Measurements from ENCODE around the gene RABGAP1L.

The RABGAP1L gene

DNA sequence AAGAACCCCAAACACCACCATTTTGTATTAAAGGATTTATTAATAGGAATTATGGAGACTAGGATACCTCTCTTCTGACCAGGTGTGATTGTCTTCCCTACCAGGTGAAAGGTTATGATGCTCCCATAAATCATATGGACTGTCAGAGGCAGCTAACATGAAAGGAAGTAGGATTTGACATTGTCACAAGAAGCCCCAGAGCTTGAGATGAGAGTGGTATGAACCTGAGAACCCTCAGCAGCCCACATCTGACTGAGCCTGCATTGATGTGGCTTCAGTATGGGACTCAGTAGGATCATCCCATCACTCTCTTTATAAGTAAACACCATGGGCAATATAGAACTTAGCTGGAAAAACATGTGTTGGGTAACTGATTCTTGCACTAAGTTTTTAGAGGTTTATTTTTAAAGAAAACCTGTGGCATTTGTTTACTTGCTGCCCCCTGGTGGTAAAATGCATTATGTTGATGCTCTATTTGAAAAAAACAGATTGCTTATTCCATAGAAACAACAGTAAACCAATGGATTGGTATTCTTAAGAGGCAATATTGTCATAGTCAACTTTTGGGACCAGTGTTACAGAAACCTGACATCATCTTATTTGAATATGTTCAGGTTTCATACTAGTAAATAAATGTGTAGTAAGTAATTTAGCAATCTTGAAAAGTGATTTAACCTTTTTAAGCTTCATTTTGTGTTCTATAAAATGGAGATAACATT lies 823.8 kb downstream of the RABGAP1L start:
- peak; percentile 47 for DNase-seq

DNA sequence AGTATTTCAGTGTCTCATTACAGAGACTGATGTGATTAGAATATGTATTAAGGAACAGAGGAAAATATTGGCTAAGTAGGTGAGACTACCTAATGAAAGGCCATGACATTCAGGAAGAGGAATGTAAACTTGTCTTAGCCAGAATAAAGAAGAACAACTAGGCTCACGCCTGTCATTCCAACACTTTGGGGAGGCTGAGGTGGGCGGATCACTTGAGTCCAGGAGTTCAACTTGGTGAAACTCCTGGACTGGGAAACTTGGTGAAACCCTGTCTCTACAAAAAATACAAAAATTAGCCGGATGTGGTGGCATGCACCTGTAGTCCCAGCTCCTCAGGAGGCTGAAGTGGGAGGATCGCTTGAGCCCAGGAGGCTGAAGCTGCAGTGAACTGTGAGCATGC lies 825.6 kb downstream of the RABGAP1L start:
- no peak for DNase-seq

GRCh38 chr1:174988539-174988938 lies 829.2 kb downstream of the RABGAP1L start:
- no peak for DNase-seq

DNA sequence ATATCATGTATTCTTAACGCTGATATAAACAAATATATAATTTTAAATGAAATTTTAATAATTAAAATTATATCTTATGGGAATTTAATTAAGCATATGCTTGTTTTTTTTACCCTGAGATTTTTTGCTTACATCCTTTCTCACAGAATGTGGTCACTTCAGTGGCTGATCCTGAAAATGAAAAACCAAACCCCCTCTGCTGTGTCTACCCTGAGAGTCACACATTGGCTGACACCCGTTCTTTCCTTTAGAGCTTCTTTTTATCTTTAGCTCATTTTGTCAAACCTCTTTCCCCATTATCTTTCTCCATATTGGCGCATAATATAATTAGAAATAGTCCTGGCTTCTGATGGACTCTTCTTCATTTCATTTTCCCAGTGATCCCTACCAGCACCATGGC lies 829.7 kb downstream of the RABGAP1L start:
- DNase-seq = no peak

DNA sequence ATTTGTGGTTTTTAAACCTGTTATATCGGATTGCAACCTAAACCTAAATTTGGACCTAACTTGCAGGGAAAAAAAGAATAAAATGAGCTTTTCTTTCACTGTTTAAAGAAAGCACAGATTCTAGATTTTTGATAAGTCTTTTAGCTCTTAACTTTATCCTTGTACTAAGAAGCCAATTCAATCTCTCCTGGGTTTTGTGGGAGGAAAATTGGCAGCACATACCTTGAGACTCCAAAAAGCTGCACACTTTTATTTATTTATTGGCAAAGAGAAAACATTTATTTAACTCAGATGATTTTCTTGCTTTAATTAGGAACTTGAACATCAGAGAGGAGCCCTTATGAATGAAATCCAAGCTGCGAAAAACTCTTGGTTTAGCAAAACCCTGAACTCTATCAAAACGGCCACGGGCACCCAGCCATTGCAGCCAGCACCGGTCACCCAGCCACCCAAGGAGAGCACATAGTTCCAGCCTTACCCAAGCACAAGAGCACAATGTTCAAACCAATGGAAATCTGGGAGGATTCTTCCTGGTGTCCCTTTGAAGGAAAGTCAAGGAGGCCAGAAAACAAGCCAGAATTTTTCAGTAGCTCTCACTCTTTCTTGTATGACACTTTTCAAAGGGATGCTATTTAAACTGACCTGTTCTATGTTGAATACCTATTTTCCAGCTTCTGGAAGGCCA lies 830.4 kb downstream of the RABGAP1L start:
- DNase-seq = peak; percentile 14

GRCh38 chr1:174990382-174990999 lies 831.2 kb downstream of the RABGAP1L start:
- peak; percentile 55 for DNase-seq

GRCh38 chr1:174991473-174991872 lies 832.2 kb downstream of the RABGAP1L start:
- no peak for DNase-seq

DNA sequence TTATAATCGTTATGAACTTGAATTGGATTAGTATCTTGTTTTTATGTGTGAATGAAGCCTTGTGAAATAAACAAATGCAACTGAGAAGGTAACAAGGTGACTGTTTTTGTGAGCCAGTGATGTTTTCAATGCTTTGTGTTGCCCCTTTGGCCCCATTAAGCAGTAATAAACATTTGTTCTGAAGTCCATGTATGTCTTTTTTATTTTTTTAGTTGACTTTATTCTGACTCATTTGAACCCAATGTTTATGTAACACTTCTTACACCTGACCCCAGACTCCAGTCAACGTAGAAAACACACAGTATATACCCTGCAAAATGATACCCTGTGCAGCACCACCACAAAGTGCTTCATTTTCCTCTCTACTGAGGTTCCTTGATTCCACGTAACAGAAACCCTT lies 835.8 kb downstream of the RABGAP1L start:
- no peak for DNase-seq

DNA sequence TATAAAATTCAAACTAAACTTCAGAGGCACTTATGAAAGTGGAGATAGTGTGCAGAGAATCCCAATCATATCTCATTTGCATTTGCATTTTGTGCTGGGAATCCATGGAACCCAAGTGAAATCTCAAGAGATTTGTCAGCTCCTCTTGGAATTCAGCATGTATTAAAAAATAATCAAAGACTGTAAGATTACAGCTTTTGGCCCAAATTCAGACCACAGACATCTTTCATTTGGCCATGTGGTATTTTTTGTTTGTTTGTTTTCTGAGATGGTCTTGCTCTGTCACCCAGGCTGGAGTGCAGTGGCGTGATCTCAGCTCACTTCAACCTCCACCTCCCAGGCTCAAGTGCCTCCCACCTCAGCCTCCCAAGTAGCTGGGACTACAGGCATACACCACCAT lies 836.6 kb downstream of the RABGAP1L start:
- no peak for DNase-seq

GRCh38 chr1:174996476-174996875 lies 837.2 kb downstream of the RABGAP1L start:
- DNase-seq = no peak

DNA sequence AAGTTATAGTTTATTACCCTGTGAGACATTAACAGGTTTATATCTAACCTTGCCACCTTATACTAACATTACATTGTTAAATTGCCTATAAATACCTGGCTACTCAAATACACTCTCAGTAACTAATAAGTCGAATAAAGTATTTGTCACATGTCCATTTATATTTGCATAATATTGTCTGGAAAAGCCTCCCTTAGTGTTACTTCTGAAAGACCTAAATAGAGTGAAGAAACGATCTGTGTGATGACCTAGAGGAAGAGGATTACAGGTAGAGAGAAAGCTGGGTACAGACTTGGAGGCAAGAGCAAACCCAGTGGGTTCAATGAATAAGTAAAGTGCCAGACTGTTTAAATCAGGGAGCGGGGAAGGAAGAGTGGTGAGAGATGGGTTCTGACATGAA lies 837.7 kb downstream of the RABGAP1L start:
- no peak for DNase-seq

DNA sequence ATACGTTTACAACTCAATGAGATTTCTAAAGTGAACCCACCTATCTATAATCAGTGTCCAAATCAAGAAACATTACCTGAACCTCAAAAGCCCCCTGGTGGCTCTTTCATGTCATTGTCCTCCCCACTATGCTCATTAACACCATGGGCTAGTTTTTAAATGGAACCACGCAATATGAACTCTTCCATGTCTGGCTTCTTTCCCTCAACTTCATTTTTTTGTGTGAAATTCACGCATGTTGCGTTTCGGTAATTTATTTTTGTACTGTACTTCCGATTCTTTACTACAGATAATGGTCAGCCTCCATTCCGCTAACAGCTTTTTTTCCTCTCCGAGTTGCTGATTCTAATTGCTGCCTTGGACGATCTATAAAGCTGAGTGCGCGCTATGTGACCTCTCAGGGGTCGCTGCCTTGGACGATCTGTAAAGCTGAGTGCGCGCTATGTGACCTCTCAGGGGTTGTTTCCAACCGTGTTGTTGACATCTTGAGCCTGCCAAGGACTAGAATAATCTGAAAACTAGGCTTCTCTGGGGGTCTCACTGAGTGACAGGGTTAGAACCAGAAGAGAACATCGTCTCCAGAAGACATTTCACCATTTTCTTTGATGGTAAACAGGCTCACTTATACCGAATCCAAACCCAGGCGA lies 839.4 kb downstream of the RABGAP1L start:
- DNase-seq = peak; percentile 68

GRCh38 chr1:174999216-174999935 lies 840.1 kb downstream of the RABGAP1L start:
- DNase-seq = peak; percentile 99

DNA sequence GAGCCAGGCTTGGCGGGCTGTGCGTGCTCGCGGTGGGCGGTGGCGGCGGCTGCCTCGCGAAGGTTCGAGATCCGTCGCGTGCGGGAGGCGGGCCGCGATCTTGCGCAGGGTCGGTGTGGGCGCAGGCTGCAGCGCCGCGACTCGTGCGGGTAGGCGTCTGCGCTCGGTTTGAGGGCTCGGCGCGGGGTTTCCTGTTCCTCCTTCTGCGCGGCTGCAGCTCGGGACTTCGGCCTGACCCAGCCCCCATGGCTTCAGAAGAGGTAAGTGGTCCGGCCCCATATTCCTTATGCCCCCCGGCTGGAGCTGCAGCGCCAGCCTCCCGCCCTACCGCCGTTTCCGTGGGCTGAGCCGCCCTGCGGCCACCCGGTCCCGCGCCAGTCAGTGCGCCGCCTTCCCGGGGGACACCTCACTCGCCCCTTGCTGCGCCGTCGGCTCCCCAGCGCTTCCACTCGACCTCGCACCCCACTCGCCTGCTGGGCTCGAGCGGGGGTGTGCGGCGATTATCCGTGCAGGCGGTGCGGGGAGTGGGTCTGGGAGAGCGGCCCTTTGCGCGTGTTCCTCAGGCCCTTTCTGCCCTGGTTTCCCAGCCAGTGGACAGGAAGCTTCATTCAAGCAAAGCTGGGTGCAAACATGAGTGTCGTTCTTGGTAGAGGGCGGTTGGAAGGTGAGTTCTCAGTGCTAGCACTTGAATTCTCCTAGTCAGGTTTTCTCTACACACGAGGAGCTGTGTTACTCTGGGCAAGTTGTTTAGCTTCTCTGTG lies 840.8 kb downstream of the RABGAP1L start, which contains the start of gene CACYBP:
Gene CACYBP, plus strand, starts transcription at position 12 of the 761 bp plus-strand sequence. Its CDS starts 234 bp downstream, at position 246.
- no peak for DNase-seq

GRCh38 chr1:175000697-175001187 lies 841.4 kb downstream of the RABGAP1L start:
- no peak for DNase-seq

DNA sequence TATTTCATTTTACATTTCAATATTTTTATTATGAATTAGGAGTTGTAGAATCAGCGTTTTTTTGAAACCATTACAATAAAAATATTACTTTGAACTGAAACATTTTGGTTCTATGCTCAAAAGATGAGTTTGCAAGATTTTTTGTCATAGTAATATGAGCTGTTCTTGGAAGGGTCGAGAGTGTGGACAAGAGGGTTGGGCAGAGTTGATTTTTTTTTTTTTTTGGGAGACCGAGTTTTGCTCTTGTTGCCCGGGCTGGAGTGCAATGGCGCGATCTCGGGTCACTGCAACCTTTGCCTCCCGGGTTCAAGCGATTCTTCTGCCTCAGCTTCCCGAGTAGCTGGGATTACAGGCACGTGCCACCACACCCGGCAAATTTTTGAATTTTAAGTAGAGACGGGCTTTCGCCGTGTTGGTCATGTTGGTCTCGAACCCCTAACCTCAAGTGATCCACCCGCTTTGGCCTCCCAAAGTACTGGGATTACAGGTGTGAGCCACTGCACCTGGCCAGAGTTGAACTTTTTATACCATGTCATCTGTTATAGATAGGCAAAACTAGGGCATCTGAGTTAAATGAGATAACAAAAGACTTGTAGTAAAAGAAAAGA lies 843.7 kb downstream of the RABGAP1L start:
- no peak for DNase-seq

DNA sequence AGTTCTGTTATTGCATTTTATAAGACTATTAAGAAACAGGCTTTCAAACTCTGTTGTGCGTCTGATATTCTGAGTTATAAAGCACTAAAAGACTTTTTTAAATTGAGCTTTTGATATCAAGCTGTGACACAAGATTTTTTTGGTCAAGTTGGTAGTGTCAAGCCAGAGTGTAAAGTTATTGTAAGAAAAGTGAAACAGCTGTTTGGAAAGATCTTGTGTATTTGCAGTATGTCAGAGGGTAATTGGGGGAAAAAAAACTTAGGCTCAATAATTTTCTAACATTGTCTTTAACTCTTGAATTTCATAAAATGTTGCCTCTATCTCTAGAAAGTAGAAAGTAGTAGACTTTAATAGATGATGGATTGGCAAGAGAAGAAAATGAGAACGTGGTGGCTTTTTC lies 844.2 kb downstream of the RABGAP1L start:
- no peak for DNase-seq

GRCh38 chr1:175005085-175005783 lies 845.9 kb downstream of the RABGAP1L start:
- no peak for DNase-seq

DNA sequence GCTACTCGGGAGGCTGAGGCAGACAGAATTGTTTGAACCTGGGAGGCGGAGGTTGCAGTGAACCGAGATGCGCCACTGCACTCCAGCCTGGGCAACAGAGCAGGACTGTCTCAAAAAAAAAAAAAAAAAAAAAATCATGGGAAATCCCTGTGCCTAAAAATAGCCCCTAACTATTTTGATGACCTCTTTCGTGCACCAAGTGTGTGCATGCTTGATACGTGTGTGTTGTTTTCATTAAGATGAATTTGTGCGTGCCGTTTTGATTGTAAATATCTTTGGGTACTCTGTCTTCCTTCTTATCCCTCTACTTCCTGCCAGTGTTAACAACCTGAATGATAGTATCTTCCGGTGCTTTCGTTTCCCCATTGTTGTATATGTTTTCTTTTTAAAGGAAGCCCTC lies 850.2 kb downstream of the RABGAP1L start:
- DNase-seq = no peak

DNA sequence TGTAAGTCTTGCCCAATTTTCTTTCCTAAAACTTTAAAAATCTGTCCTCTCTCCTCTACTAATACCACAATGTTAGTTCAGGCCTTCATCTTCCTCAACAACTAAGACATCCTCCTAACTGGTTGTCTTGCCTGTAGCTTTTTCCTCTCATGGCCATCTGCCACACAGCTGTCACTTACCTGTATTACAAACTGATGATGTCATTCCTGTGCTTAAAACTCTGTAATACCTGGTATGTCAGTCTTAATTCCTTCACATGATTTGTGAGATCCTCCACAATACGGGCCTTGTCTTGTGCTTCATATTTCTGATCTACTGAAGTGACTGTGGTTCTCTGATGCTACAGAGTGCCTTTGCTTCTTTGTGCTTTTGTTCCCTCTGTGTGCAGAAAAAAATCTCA lies 854.1 kb downstream of the RABGAP1L start:
- DNase-seq = no peak

DNA sequence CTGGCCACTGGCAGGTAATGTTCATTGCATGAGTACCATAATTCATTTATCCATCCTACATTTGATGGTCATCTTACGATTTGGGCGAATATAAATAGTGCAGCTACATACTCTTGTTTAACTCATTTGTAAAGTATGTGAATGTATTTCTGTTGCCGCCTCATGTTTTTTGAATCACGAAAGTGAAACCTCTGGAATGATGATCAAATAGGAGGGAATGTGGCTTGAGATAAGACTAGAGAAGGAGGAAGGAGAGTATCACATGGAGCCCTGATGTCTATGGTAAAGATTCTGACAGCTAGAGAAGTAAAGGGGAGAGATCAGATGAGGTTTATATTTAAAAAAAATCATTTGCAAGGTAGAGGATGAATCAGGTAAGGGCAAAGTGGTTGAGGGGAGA lies 855.9 kb downstream of the RABGAP1L start:
- no peak for DNase-seq
